PC-3 (cell line): ENCODE measurements around the gene EIF4EBP3. TPM values are rescaled to one million over a fixed set of nuclear protein-coding genes. Genes with fewer than 3 reads are reported as not detected.

ENCODE experiments used
- ATAC-seq: fragments of 200-7000 bp; cut with Tn5 transposase; 2 replicates; pipeline ENCODE4 v1.9.1; 2020; ENCODE audit warnings: mild to moderate bottlenecking, moderate library complexity
- BruUV-seq: library from RNA; stranded (reverse); fragments of 400-500 nt; replicated peaks from 2 replicates; lab custom pipeline; 2021; lab: Mats Ljungman, UMichigan
- CTCF ChIA-PET: fragments of 300-600 bp; sonication (Branson Sonifier 250); formaldehyde crosslinking; loops from one replicate; lab custom pipeline; 2022; ENCODE audit warnings: antibody characterized with exemption; lab: Charles Lee
- POLR2A ChIA-PET: fragments of 300-600 bp; sonication (Branson Sonifier 250); formaldehyde crosslinking; loops from one replicate; lab custom pipeline; 2022; ENCODE audit warnings: antibody characterized with exemption; ENCODE audit not compliant: unreplicated experiment; lab: Charles Lee
- DNase-seq: peaks from one replicate; pipeline ENCODE4 v3.0.0-alpha.2; 2015
- H2AFZ ChIP-seq: fragments of 300-600 bp; sonication (generic); 2 replicates; pipeline ENCODE4 v1.6.0; 2016; ENCODE audit warnings: antibody characterized with exemption, low read length
- H3F3A ChIP-seq: fragments of 300-600 bp; sonication (generic); one replicate; pipeline ENCODE4 v1.6.0; 2017; ENCODE audit warnings: antibody characterized with exemption, low read length, control low read depth, mild to moderate bottlenecking; ENCODE audit not compliant: unreplicated experiment
- H3K27ac ChIP-seq: fragments of 300-600 bp; sonication (generic); 2 replicates; pipeline ENCODE4 v1.5.1; 2016; ENCODE audit warnings: mild to moderate bottlenecking, low read length
- H3K27me3 ChIP-seq: fragments of 300-600 bp; sonication (generic); 2 replicates; pipeline ENCODE4 v1.6.1; 2016; ENCODE audit warnings: low read length, mixed read lengths
- H3K36me3 ChIP-seq: fragments of 300-600 bp; sonication (generic); 2 replicates; pipeline ENCODE4 v1.6.1; 2016; ENCODE audit warnings: low read depth, mixed run types, low read length, mixed read lengths
- H3K4me1 ChIP-seq: fragments of 300-600 bp; sonication (generic); 2 replicates; pipeline ENCODE4 v1.5.1; 2016; ENCODE audit warnings: low read length; ENCODE audit not compliant: insufficient read depth
- H3K4me2 ChIP-seq: fragments of 300-600 bp; sonication (generic); 2 replicates; pipeline ENCODE4 v1.6.0; 2016; ENCODE audit warnings: low read length
- H3K4me3 ChIP-seq: fragments of 300-600 bp; sonication (generic); 2 replicates; pipeline ENCODE4 v1.5.1; 2016; ENCODE audit warnings: mild to moderate bottlenecking, low read length, mixed read lengths
- H3K79me2 ChIP-seq: fragments of 300-600 bp; sonication (generic); 2 replicates; pipeline ENCODE4 v1.6.1; 2017; ENCODE audit warnings: low read length, mixed read lengths
- H3K9ac ChIP-seq: fragments of 300-600 bp; sonication (generic); 2 replicates; pipeline ENCODE4 v1.6.0; 2016; ENCODE audit warnings: mild to moderate bottlenecking, low read length
- H3K9me2 ChIP-seq: fragments of 300-600 bp; sonication (generic); replicated peaks from 2 replicates; pipeline ENCODE4 v1.6.1; 2016; ENCODE audit warnings: mixed run types, low read length, mixed read lengths
- H3K9me3 ChIP-seq: fragments of 300-600 bp; sonication (generic); 2 replicates; pipeline ENCODE4 v1.6.1; 2016; ENCODE audit warnings: low read length, mixed read lengths
- H4K20me1 ChIP-seq: fragments of 300-600 bp; sonication (generic); 2 replicates; pipeline ENCODE4 v1.6.1; 2016; ENCODE audit warnings: low read length, mixed read lengths
- EZH2 ChIP-seq: fragments of 300-600 bp; sonication (generic); IDR thresholded peaks from one replicate; pipeline ENCODE4 v1.6.1; 2017; ENCODE audit warnings: antibody characterized with exemption, mild to moderate bottlenecking, low read length; ENCODE audit not compliant: unreplicated experiment
- EZH2phosphoT487 ChIP-seq: fragments of 300-600 bp; sonication (generic); IDR thresholded peaks from 2 replicates; pipeline ENCODE4 v1.6.1; 2018; ENCODE audit warnings: mild to moderate bottlenecking, antibody characterized with exemption, low read length, borderline replicate concordance
- intact Hi-C: fragments of 100-400 bp; cut with micrococcal nuclease; formaldehyde crosslinking; loops from 2 replicates; pipeline ENCODE4 v1.9.0; 2023
- total RNA-seq: library from RNA; depleted of rRNA; stranded (reverse); fragments of >200 nt; gene quantifications from 2 replicates; pipeline ENCODE4 v1.2.3, GENCODE V29; 2014
- TF ChIP-seq, protein P1 (sequence below): fragments of 300-600 bp; sonication (generic); conservative IDR thresholded peaks from 2 replicates; pipeline ENCODE4 v1.5.1; 2017; ENCODE audit warnings: antibody characterized with exemption, low read depth, mild to moderate bottlenecking, low read length

The EIF4EBP3 gene
- total RNA-seq, 1 experiment from 2014 or later = not detected

DNA sequence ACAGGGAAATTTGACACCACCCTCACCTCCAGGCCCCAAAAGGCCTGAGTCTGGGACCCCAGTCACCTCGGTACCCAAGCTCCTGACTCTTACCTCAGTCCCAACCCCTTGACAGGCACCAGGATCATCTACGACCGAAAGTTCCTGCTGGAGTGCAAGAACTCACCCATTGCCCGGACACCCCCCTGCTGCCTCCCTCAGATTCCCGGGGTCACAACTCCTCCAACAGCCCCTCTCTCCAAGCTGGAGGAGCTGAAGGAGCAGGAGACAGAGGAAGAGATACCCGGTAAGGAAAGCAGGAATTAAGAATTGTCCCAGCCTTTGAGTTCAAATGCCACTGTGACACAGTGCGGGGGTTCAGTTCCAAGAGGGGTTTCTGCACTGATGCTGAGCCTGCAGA, 1.3 kb downstream of the EIF4EBP3 start:
- no peaks in the 10 kb centered on the region for H4K20me1 ChIP-seq
- H3K79me2 ChIP-seq = peaks cover 12% of the 10 kb centered on the region
- no peaks in the 10 kb centered on the region for H3K9me3 ChIP-seq
- no TSS peak for BruUV-seq
- no peak overlapping the region for H3K9ac ChIP-seq
- H3K4me1 ChIP-seq = peaks cover 18% of the 10 kb centered on the region
- no peak overlapping the region for H2AFZ ChIP-seq
- H3F3A ChIP-seq = no peaks in the 10 kb centered on the region
- no peaks in the 10 kb centered on the region for H3K27me3 ChIP-seq
- no peak for ATAC-seq
- H3K4me3 ChIP-seq = no peak overlapping the region
- H3K36me3 ChIP-seq = peaks cover 22% of the 10 kb centered on the region; the same call in 1 of the 2 replicates
- H3K9me2 ChIP-seq = no peaks in the 10 kb centered on the region
- ChIA-PET CTCF (no interaction called here), POLR2A (no interaction called here)
- intact Hi-C loops = loop anchor here (10.0 kb wide), 1 partner anchor 166 kb away; no protein-coding TSS in a partner anchor
- TF ChIP-seq, protein P1, sequence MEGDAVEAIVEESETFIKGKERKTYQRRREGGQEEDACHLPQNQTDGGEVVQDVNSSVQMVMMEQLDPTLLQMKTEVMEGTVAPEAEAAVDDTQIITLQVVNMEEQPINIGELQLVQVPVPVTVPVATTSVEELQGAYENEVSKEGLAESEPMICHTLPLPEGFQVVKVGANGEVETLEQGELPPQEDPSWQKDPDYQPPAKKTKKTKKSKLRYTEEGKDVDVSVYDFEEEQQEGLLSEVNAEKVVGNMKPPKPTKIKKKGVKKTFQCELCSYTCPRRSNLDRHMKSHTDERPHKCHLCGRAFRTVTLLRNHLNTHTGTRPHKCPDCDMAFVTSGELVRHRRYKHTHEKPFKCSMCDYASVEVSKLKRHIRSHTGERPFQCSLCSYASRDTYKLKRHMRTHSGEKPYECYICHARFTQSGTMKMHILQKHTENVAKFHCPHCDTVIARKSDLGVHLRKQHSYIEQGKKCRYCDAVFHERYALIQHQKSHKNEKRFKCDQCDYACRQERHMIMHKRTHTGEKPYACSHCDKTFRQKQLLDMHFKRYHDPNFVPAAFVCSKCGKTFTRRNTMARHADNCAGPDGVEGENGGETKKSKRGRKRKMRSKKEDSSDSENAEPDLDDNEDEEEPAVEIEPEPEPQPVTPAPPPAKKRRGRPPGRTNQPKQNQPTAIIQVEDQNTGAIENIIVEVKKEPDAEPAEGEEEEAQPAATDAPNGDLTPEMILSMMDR = no peak
- TF ChIP-seq EZH2 = no peak
- TF ChIP-seq EZH2phosphoT487 = no peak
- H3K4me2 ChIP-seq = no peak overlapping the region
- DNase-seq = no peak
- H3K27ac ChIP-seq = no peak overlapping the region

DNA sequence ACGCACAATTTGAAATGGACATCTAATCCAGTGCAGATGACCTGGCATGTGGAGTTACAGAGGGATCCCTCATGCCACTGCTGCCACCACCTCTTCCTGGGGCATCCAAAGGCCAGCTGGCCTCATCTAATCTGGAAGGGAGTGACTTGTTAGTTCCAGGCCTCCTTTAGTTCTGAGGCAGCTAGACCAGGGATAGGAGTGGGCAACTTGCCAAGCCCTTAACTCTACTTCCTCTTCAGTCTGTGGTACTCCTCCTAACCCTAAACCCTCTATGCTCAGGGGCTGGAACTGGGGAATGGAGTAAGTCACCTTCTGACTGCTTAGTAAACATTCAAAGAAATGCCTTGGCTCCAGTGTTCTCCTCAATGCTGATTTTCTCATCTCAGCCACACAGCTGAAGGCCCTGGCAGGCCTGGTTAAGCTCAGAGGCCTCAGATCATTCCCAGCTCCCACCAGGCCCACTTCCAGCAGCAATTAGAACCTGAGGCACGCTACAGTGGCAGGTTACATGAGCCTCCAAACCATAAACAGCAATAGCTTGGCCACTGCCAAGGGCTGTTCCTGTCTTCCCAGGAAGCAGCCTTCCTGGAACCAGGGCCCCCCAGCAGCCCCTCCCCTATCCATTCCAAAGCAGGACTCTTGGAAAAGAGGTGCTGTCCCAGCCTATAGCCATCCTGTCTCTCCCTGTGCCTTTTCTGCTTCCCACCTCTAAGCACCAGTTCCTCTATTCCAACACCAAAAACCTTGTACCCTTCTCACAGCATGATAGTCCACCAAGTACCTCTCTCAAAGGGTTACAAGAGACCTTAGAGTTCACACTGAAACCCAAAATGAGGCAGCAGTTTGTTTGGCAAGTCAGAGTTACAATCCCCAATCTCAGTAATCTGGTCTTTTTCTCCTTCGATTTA, 2.0 kb downstream of the EIF4EBP3 start:
- BruUV-seq = no TSS peak

More for the DNA sequence above, 2.0 kb downstream of the EIF4EBP3 start:
- ChIA-PET POLR2A (interaction anchor here (0.5 to 0.6 kb wide), 2 partner anchors 16 to 141 kb away, joined by 3 to 4 read pairs; no protein-coding TSS in a partner anchor), CTCF (no interaction called here)
- Histone ChIP-seq H3K9me3 (no peaks in the 10 kb centered on the region), H3F3A (no peaks in the 10 kb centered on the region), H4K20me1 (no peaks in the 10 kb centered on the region), H3K36me3 (peaks cover 22% of the 10 kb centered on the region; the same call in 1 of the 2 replicates), H3K4me2 (no peak overlapping the region), H3K4me1 (peaks cover 25% of the 10 kb centered on the region), H3K4me3 (no peak overlapping the region), H3K9me2 (no peaks in the 10 kb centered on the region), H3K27ac (no peak overlapping the region), H2AFZ (no peak overlapping the region), H3K79me2 (peaks cover 18% of the 10 kb centered on the region), H3K9ac (no peak overlapping the region), H3K27me3 (no peaks in the 10 kb centered on the region)
- TF ChIP-seq EZH2 = no peak
- TF ChIP-seq, protein P1 = no peak
- TF ChIP-seq EZH2phosphoT487 = no peak
- DNase-seq = no peak
- intact Hi-C loops = loop anchor here (10.0 kb wide), 1 partner anchor 165 kb away; no protein-coding TSS in a partner anchor
- ATAC-seq = no peak
